NT2/D1 (cell line): ENCODE measurements around the gene C10orf71.

Experiments
- SUZ12 ChIP-seq: IDR thresholded peaks from 2 replicates; pipeline ENCODE4 v1.6.1; 2011; ENCODE audit not compliant: insufficient read length, insufficient read depth; ENCODE audit errors: extremely low read depth
- YY1 ChIP-seq: IDR thresholded peaks from 2 replicates; pipeline ENCODE4 v1.6.1; 2011; ENCODE audit not compliant: insufficient read length, insufficient read depth
- ZNF274 ChIP-seq: IDR thresholded peaks from 2 replicates; pipeline ENCODE4 v1.6.1; 2011; ENCODE audit warnings: mild to moderate bottlenecking, low read depth, low read length

GRCh38 chr10:49278497-49278981 is 20.4 kb upstream of the C10orf71 start:
- no peak for TF ChIP-seq YY1
- no peak for TF ChIP-seq SUZ12
- TF ChIP-seq ZNF274 = no peak
